Aorta (tissue), 5 donors: Measurements from ENCODE around the gene TES. TPM values are rescaled to one million over a fixed set of nuclear protein-coding genes. Genes with fewer than 3 reads are reported as not detected.
"Not testable (repeated sequence)": the region's sequence is repeated elsewhere in the genome, so short reads cannot be mapped to it uniquely, and the experiment has no call there.

Experiments
- ATAC-seq: fragments of 200-7000 bp; cut with Tn5 transposase; one replicate; pipeline ENCODE4 v1.9.1; 2022; ENCODE audit warnings: moderate library complexity; ENCODE audit not compliant: low FRiP score
- DNase-seq, 2 donors: peaks; one replicate each; pipeline ENCODE4 v3.0.0-alpha.2; 2020
- H3K27ac ChIP-seq, 2 donors: one replicate each; pipeline ENCODE4 v1.5.1; 2013; ENCODE audit warnings: low read length in 2 of 2, mild to moderate bottlenecking in 2 of 2, moderate library complexity in 2 of 2, control low read depth in 1 of 2, inconsistent platforms in 1 of 2, low read depth in 1 of 2
- H3K27me3 ChIP-seq, 2 donors: one replicate each; pipeline ENCODE4 v1.6.1; 2013; ENCODE audit warnings: control low read depth in 1 of 2, low read length in 1 of 2, mild to moderate bottlenecking in 1 of 2, moderate library complexity in 1 of 2; ENCODE audit not compliant: insufficient read depth in 2 of 2, control insufficient read depth in 1 of 2
- H3K36me3 ChIP-seq, 2 donors: one replicate each; pipeline ENCODE4 v1.6.1; 2013; ENCODE audit warnings: control low read depth in 1 of 2, low read length in 1 of 2, mild to moderate bottlenecking in 1 of 2; ENCODE audit not compliant: insufficient read depth in 2 of 2, control insufficient read depth in 1 of 2
- H3K4me1 ChIP-seq, 2 donors: one replicate each; pipeline ENCODE4 v1.6.1; 2013; ENCODE audit warnings: low read length in 2 of 2, control low read depth in 1 of 2, mild to moderate bottlenecking in 1 of 2, moderate library complexity in 1 of 2; ENCODE audit not compliant: insufficient read depth in 2 of 2, control insufficient read depth in 1 of 2
- H3K4me3 ChIP-seq, 2 donors: one replicate each; pipeline ENCODE4 v1.5.1; 2013; ENCODE audit warnings: low read length in 2 of 2, control low read depth in 1 of 2, mild to moderate bottlenecking in 1 of 2
- H3K9me3 ChIP-seq: one replicate; pipeline ENCODE4 v1.6.1; 2013; ENCODE audit warnings: mild to moderate bottlenecking, low read length; ENCODE audit not compliant: control insufficient read depth
- WGBS, 2 donors: extraction: QIAGEN DNeasy Blood & Tissue Kit; methylation state at CpG; one replicate each; pipeline ENCODE4 v1.1.7; 2013; 5-methylcytosine and 5-hydroxymethylcytosine counted together
- intact Hi-C, 2 donors: fragments of 100-400 bp; cut with DNase I; formaldehyde crosslinking; loops; one replicate each; pipeline versions ENCODE4 v1.14.2 to v1.15.0; 2022
- polyA plus RNA-seq, 2 donors: library from polyadenylated mRNA; stranded (reverse); fragments of 200-250 nt; gene quantifications; one replicate each; pipeline ENCODE4 v1.2.3, GENCODE V29; 2013
- total RNA-seq, 2 donors: library from RNA; stranded (reverse); fragmentation: NEBNext Ultra II Directional; extraction: Animal tissue kit (Norgen Biotek cat#: 25700); gene quantifications; one replicate each; pipeline ENCODE4 v1.2.1, GENCODE V29; 2021
- donor health status: healthy with polysubstance abuse.
- donor health status: Bipolar disorder and iron deficiency.
- donor health status: DM: no; HTN: no; CAD: no.
- donor health status: DM: no; HTN: no; CAD: no.
- donor health status: DM: yes; HTN: yes; CAD: no.

Gene TES
- total and polyA plus RNA-seq, 4 donors, result 73.6 to 340 (median 114) TPM

DNA sequence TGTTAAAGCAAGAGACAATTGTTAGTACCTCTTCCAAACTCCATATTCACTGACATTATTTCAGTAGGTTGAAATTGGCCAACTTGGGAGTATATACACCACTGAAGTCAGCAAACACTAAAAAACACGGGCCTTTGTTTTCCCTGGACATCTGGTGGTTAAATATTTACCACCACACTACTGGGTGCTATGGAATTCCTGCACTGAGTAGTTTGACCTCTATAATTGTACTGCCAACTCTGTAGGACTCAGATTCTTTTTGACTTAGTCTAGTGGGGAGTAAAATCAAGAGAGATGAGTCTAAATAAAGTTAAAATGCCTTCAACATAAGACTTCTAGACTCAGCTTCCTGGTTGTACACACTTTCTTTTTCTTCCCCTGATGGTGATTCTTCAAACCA is 41.3 kb upstream of the TES start:
- no peak for ATAC-seq
- Histone ChIP-seq H3K4me3 (no peak overlapping the region), H3K36me3 (no peaks in the 10 kb centered on the region), H3K27ac (no peak overlapping the region), H3K4me1 (no peaks in the 10 kb centered on the region), H3K27me3 (no peaks in the 10 kb centered on the region), H3K9me3 (no peaks in the 10 kb centered on the region)
- no peak for DNase-seq
- intact Hi-C loops, result no loop called here
- 53 to 57% methylated on average over 1 of the region's 1 CpG for WGBS, 2 donors

DNA sequence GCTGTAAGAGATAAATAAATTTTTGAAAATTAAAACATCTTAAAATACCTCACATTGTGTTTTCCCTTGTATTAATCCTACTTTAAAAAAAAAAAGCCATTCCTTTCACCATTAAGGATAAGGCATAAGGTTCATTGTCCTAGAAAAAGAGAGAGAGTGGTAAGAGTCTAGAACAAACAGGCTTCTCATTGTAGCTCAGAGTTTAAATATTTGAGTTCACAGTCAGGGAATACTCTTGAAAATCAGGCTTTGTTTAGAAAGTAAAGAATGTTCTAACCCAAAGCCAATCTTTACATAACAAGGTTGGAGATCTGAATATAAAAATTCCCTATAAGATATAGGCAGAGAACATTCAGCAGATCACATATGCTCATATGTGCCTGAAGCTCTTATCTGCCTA is 40.2 kb upstream of the TES start:
- no peaks in the 10 kb centered on the region for H3K9me3 ChIP-seq
- no peak overlapping the region for H3K4me3 ChIP-seq
- H3K36me3 ChIP-seq, result no peaks in the 10 kb centered on the region
- intact Hi-C loops, result loop anchor here (5.0 kb wide), 3 partner anchors 417 to 647 kb away; no protein-coding TSS in a partner anchor
- no peaks in the 10 kb centered on the region for H3K27me3 ChIP-seq
- no peak overlapping the region for H3K27ac ChIP-seq
- DNase-seq (no peak), ATAC-seq (no peak)
- no peaks in the 10 kb centered on the region for H3K4me1 ChIP-seq

DNA sequence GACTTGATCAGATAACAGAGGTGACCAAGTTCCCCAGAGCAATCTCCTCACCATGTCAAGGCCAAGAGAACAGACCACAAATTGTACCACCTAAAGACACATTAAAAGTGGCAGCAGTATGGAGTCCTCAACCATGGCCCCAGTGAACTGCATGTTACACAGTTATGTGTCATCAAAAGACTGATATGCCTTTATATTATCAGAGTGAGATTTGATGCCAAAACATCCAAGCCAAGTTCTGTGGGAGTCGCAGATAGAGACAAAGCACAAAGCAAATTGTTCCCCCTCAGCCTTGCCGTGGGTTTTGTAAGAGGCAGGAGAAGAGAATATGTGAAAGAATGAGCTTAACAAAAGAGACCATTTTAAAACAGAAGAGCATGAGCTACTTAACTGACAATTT is 39.2 kb upstream of the TES start:
- Histone ChIP-seq H3K4me3 (no peak overlapping the region), H3K4me1 (peaks cover 0 to under 1% of the 10 kb centered on the region in 2 donors), H3K9me3 (no peaks in the 10 kb centered on the region), H3K27me3 (no peaks in the 10 kb centered on the region), H3K36me3 (no peaks in the 10 kb centered on the region), H3K27ac (no peak overlapping the region)
- DNase-seq, result no peak
- WGBS, 2 donors, result 49 to 53% methylated on average over 2 of the region's 2 CpGs
- intact Hi-C loops, result loop anchor here (5.0 kb wide), 3 partner anchors 416 to 646 kb away; no protein-coding TSS in a partner anchor
- ATAC-seq, result no peak

DNA sequence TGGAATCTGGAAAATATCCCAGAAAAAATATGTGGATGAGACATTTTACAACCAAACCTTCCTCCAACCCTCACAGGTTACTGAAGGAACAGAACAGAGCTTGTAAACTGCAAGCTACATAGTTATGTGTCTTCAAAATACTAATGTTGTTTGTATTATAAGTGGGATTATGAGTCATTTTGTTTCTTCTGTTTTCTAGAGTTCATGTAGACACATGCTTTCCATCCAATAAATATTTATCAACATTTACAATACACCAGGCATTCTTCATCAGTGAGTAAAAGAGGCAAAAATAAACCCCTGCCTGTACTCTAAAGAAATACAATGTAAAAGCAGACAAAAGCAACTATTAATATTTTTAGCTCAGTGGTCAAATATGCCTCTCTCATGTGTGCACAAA is 38.0 kb upstream of the TES start:
- intact Hi-C loops, result loop anchor here (5.0 kb wide), 3 partner anchors 415 to 645 kb away; no protein-coding TSS in a partner anchor
- Histone ChIP-seq H3K27ac (no peak overlapping the region), H3K27me3 (no peaks in the 10 kb centered on the region), H3K9me3 (no peaks in the 10 kb centered on the region), H3K4me1 (peaks cover 0 to 6% of the 10 kb centered on the region in 2 donors), H3K36me3 (no peaks in the 10 kb centered on the region), H3K4me3 (no peak overlapping the region)
- ATAC-seq, result no peak
- no peak for DNase-seq

DNA sequence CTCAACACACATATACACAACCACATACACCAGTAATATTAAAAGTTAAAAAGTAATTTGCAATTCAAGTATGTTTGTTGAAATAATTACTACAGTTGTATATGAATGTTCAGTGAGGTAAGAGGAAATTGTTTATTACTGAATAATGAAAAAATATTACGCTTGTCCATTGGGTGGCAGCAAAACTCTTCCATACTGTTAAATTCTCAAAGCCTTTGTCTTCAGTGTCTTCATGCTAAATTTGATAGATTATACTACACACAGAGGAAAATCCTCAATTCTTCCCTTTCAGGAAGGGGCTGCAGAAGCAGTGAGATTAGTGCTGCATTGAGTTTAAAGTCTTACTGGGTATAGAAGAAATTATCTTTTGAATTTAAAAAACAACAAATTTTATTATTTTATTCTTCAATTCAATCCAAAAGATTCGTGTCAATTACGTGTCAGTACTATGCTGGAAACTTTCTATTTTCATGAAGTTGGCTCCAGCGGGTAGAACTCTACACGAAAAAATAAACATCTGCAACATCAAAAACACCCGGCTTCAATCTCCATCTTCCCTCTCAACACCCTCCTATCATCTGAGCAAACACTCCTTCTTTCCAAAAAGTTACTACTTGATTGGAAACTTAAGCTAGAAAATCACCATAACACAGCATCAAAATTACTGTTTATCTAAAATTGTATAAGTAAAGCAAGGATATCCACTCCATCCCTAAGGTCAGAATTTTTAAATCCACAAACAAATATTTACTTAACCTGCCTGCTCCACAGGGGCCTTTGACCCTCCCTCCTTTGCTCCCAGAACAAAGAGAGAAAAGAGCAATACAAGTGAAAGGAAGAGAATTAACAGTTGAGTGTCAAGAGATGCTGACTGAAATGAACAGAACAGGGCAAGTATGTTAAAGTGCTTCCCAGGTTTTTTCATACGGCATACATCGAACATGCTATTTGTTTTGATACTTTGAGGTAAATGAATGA is 37.0 kb upstream of the TES start:
- no peak overlapping the region for H3K27ac ChIP-seq
- peaks cover 0 to 6% of the 10 kb centered on the region in 2 donors for H3K4me1 ChIP-seq
- intact Hi-C loops, result loop anchor here (5.0 kb wide), 3 partner anchors 414 to 644 kb away; no protein-coding TSS in a partner anchor
- DNase-seq (no peak), ATAC-seq (peak; percentile 65)
- no peaks in the 10 kb centered on the region for H3K36me3 ChIP-seq
- 48 to 52% methylated on average over 8 of the region's 8 CpGs for WGBS, 2 donors
- H3K9me3 ChIP-seq, result no peaks in the 10 kb centered on the region
- H3K27me3 ChIP-seq, result no peaks in the 10 kb centered on the region
- H3K4me3 ChIP-seq, result no peak overlapping the region

DNA sequence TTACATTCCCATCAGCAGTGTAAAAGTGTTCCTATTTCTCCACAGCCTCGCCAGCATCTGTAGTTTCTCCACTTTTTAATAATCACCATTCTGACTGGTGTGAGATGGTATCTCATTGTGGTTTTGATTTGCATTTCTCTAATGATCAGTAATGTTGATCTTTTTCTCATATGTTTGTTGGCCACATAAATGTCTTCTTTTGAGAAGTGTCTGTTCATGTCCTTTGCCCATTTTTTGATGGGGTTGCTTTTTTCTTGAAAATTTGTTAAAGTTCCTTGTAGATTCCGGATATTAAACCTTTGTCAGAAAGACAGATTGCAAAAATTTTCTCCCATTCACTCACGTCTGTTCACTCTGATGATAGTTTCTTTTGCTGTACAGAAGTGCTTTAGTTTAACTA is 35.2 kb upstream of the TES start:
- WGBS, 2 donors, result 97 to 98% methylated on average over 3 of the region's 3 CpGs
- not testable (repeated sequence) for DNase-seq, H3K4me1 ChIP-seq, H3K9me3 ChIP-seq, H3K27me3 ChIP-seq, ATAC-seq, H3K36me3 ChIP-seq, H3K27ac ChIP-seq, H3K4me3 ChIP-seq
- intact Hi-C loops, result loop anchor here in 1 of 2 donors (5.0 kb wide), 1 partner anchor 412 kb away; no protein-coding TSS in a partner anchor

DNA sequence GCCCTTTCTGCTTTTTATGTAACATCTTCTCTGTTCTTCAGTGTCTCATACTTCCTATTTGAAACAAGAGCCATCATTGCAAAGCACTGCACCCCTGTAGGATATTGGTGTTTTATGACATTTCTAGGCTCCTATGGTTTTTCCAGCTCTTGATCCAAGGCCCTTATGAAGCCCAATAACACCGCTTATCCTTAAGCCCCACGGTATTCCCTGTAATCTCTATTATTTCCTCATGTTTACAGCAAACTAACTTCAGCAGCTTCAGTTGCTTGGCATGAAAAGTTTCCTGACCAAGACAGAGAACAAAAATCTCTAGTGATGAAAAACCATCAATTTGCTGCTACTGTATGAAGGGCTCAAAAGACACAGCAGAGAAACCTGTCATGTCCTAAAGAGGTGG is 34.1 kb upstream of the TES start:
- ATAC-seq (no peak), DNase-seq (no peak)
- WGBS, 2 donors, result 79 to 93% methylated on average over 2 of the region's 2 CpGs
- Histone ChIP-seq H3K9me3 (no peaks in the 10 kb centered on the region), H3K4me1 (peaks cover 0 to 6% of the 10 kb centered on the region in 2 donors), H3K27me3 (no peaks in the 10 kb centered on the region), H3K27ac (no peak overlapping the region), H3K4me3 (no peak overlapping the region), H3K36me3 (no peaks in the 10 kb centered on the region)
- intact Hi-C loops, result loop anchor here in 1 of 2 donors (5.0 kb wide), 1 partner anchor 411 kb away; no protein-coding TSS in a partner anchor

DNA sequence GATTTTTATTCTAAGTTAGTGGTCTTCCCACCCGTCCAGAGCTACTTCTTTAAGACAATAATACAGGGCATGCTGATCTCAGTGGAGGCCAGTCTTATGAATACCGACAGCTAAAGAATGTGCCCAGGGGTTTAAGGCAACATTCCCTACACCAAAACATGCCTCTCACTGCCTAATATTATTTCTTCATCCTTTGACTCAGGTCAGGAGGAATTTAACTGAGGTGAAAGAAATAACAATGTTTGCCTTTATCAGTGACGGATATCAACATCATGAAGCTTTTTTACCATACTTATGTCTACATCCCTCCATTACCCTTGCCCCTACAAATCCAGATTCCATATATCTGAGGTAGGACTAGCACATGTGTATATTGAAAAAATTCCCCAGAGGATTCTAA is 33.3 kb upstream of the TES start:
- H3K4me1 ChIP-seq, result peaks cover 0 to 6% of the 10 kb centered on the region in 2 donors
- intact Hi-C loops, result loop anchor here in 1 of 2 donors (5.0 kb wide), 1 partner anchor 410 kb away; no protein-coding TSS in a partner anchor
- no peak overlapping the region for H3K4me3 ChIP-seq
- H3K9me3 ChIP-seq, result no peaks in the 10 kb centered on the region
- 8 to 13% methylated on average over 3 of the region's 3 CpGs for WGBS, 2 donors
- H3K27ac ChIP-seq, result no peak overlapping the region
- no peaks in the 10 kb centered on the region for H3K36me3 ChIP-seq
- DNase-seq (no peak), ATAC-seq (no peak)
- no peaks in the 10 kb centered on the region for H3K27me3 ChIP-seq
